Ishikawa (cell line): Measurements from ENCODE around the gene HTT.

ENCODE experiments used
- CEBPB ChIP-seq: IDR thresholded peaks from 2 replicates; pipeline ENCODE4 v1.6.1; 2012
- CREB1 ChIP-seq: IDR thresholded peaks from 2 replicates; pipeline ENCODE4 v1.6.1; 2012; ENCODE audit warnings: low read depth
- EP300 ChIP-seq: IDR thresholded peaks from 2 replicates; pipeline ENCODE4 v1.6.1; 2012; ENCODE audit warnings: borderline replicate concordance
- RAD21 ChIP-seq: IDR thresholded peaks from 2 replicates; pipeline ENCODE4 v1.6.1; 2012; ENCODE audit warnings: low read depth
- TAF1 ChIP-seq: IDR thresholded peaks from 2 replicates; pipeline ENCODE4 v1.6.1; 2012; ENCODE audit warnings: low read depth, mild to moderate bottlenecking
- TCF12 ChIP-seq: IDR thresholded peaks from 2 replicates; pipeline ENCODE4 v1.6.1; 2012; ENCODE audit warnings: low read depth
- YY1 ChIP-seq: IDR thresholded peaks from 2 replicates; pipeline ENCODE4 v1.6.1; 2012; ENCODE audit warnings: low read depth
- TF ChIP-seq, protein P1 (sequence below): IDR thresholded peaks from 2 replicates; pipeline ENCODE4 v1.6.1; 2012
- TF ChIP-seq, protein P2 (sequence below): IDR thresholded peaks from 2 replicates; pipeline ENCODE4 v1.6.1; 2012; ENCODE audit warnings: low read depth, mild to moderate bottlenecking
- TF ChIP-seq, protein P3 (sequence below): IDR thresholded peaks from 2 replicates; pipeline ENCODE4 v1.6.1; 2012

DNA sequence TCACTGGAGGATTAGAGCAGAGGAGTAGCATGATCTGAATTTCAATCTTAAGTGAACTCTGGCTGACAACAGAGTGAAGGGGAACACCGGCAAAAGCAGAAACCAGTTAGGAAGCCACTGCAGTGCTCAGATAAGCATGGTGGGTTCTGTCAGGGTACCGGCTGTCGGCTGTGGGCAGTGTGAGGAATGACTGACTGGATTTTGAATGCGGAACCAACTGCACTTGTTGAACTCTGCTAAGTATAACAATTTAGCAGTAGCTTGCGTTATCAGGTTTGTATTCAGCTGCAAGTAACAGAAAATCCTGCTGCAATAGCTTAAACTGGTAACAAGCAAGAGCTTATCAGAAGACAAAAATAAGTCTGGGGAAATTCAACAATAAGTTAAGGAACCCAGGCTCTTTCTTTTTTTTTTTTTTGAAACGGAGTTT is 5.2 kb downstream of the HTT start:
- TF ChIP-seq, protein P1, sequence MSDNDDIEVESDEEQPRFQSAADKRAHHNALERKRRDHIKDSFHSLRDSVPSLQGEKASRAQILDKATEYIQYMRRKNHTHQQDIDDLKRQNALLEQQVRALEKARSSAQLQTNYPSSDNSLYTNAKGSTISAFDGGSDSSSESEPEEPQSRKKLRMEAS: no peak
- TF ChIP-seq RAD21: no peak
- TF ChIP-seq, protein P2, sequence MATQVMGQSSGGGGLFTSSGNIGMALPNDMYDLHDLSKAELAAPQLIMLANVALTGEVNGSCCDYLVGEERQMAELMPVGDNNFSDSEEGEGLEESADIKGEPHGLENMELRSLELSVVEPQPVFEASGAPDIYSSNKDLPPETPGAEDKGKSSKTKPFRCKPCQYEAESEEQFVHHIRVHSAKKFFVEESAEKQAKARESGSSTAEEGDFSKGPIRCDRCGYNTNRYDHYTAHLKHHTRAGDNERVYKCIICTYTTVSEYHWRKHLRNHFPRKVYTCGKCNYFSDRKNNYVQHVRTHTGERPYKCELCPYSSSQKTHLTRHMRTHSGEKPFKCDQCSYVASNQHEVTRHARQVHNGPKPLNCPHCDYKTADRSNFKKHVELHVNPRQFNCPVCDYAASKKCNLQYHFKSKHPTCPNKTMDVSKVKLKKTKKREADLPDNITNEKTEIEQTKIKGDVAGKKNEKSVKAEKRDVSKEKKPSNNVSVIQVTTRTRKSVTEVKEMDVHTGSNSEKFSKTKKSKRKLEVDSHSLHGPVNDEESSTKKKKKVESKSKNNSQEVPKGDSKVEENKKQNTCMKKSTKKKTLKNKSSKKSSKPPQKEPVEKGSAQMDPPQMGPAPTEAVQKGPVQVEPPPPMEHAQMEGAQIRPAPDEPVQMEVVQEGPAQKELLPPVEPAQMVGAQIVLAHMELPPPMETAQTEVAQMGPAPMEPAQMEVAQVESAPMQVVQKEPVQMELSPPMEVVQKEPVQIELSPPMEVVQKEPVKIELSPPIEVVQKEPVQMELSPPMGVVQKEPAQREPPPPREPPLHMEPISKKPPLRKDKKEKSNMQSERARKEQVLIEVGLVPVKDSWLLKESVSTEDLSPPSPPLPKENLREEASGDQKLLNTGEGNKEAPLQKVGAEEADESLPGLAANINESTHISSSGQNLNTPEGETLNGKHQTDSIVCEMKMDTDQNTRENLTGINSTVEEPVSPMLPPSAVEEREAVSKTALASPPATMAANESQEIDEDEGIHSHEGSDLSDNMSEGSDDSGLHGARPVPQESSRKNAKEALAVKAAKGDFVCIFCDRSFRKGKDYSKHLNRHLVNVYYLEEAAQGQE: no peak
- no peak for TF ChIP-seq EP300
- no peak for TF ChIP-seq TAF1
- TF ChIP-seq TCF12: no peak
- TF ChIP-seq YY1: no peak
- TF ChIP-seq, protein P3, sequence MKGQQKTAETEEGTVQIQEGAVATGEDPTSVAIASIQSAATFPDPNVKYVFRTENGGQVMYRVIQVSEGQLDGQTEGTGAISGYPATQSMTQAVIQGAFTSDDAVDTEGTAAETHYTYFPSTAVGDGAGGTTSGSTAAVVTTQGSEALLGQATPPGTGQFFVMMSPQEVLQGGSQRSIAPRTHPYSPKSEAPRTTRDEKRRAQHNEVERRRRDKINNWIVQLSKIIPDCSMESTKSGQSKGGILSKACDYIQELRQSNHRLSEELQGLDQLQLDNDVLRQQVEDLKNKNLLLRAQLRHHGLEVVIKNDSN: no peak
- TF ChIP-seq CEBPB: no peak
- no peak for TF ChIP-seq CREB1
